Central memory CD4-positive, alpha-beta T cell (primary cell): ENCODE results near the gene KIAA0232.
"Not testable (repeated sequence)": the region's sequence is repeated elsewhere in the genome, so short reads cannot be mapped to it uniquely, and the experiment has no call there.

Experiments
- DNase-seq: peaks from one replicate; pipeline ENCODE4 v3.0.0; 2022

KIAA0232 gene

DNA sequence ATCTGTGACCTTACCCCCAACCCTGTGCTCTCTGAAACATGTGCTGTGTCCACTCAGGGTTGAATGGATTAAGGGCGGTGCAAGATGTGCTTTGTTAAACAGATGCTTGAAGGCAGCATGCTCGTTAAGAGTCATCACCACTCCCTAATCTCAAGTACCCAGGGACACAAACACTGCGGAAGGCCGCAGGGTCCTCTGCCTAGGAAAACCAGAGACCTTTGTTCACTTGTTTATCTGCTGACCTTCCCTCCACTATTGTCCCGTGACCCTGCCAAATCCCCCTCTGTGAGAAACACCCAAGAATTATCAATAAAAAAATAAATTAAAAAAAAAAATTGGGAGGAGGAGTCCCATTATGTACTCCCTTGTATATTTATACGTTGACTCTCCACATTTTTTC lies 26.2 kb upstream of the KIAA0232 start:
- DNase-seq, result not testable (repeated sequence)

GRCh38 chr4:6758728-6759127 lies 23.8 kb upstream of the KIAA0232 start:
- no peak for DNase-seq

GRCh38 chr4:6760865-6761264 lies 21.7 kb upstream of the KIAA0232 start:
- no peak for DNase-seq

DNA sequence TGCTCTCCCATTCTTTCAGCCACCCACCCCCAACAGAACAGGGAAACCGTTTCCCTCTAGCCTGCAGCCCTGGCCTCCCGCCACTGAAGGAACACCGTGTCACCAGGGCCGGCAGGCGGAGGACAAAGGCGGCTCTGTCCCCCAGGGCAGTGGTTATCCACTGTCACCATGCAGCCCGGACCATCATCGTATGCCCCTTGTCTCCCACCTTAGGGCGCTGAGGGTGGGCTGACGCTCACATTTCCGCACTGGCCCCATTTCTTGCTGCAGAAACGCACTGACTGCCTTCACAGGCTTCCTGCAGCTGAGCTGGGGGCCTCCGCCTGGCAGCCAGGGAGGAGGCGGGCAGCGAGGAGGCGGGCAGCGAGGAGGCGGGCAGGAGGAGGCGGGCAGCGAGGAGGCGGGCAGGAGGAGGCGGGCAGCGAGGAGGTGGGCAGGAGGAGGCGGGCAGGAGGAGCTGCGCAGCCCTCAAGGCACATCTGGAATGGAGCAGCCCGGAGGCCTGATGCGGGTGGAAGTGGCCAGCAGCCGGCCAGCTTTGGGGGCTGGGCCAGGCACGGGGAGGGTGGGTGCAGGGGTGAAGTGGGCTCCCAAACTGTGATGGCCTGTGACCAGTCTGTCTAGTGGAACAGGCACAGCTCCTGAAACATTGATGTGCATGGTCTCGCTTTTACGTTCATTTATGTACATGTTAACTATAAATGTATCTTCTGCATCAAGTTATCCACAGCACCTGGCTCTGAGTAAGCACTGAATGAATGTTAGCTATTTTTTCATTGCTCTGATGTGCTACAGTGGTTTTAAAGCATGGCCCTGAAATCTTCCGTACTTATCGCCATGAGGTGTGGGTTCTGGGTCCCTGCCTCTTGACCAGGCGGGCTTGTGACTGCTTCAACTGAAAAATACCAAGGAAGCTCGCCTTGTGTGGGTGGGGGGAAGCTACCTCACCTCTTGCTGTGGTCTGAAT lies 20.6 kb upstream of the KIAA0232 start:
- DNase-seq, result no peak

GRCh38 chr4:6763330-6763851 lies 19.1 kb upstream of the KIAA0232 start:
- no peak for DNase-seq

DNA sequence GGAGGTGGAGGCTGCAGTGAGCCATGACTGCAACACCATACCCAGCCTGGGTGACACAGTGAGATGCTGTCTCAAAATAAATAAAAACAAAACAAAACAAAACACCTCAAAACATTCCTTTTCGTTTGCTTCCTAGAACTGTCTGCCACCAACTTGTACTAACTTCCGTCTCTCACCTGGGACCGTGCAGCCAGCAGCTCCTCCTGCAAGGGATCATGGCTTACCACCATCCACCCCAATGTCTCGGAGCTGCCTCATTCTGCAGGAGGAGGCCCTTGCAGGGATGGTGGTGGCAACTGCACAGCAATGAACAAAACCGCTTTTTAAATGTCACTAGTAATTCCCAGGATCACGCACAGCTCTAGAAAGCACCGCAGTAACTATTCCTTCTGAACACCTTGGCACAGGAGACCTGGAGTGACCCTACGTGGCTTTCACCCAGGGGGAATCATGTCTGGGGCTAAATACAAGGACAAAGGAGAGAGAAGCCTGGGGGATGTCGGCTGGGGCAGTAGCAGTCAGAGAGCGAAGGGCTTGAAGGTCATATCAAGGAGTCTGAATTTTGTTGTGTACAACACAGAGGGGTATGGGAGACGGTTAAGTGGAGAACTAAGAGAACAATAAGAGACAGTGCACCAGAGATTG lies 17.4 kb upstream of the KIAA0232 start:
- no peak for DNase-seq

DNA sequence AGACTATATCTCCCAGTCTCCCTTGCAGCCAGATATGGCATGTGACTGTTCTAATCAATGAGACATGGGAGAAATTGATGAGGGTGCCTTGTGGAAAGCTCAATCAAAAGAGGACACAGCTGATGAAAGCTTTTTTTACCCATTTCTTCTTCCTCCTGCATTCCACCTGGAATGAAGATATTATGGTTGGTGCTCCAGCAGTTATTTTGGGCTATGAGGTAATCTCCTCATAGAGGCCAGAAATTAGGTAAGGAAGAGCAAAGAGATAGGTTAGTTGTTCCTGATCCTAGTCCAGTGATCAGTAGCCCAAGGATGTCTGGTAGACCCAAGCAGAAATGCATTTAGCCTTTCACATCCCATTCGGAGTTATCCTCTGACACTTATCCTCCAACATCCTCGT lies 16.8 kb upstream of the KIAA0232 start:
- no peak for DNase-seq

DNA sequence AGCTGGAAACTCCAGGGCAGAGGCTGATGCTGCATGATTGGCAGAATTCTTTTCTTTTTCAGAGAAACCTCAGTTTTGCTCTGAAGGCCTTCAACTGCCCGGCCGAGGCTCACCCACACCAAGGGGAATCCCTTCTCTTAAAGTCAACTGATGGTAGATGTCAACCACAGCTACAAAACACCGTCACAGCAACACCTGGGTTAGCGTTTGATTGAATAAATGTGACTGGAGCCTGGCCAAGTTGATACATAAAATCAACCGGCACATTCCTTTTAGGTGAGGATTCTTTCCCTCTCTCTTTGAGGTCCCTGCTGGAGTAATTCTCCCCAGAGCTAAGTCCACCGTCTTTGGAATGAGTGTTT lies 15.2 kb upstream of the KIAA0232 start:
- DNase-seq, result no peak

DNA sequence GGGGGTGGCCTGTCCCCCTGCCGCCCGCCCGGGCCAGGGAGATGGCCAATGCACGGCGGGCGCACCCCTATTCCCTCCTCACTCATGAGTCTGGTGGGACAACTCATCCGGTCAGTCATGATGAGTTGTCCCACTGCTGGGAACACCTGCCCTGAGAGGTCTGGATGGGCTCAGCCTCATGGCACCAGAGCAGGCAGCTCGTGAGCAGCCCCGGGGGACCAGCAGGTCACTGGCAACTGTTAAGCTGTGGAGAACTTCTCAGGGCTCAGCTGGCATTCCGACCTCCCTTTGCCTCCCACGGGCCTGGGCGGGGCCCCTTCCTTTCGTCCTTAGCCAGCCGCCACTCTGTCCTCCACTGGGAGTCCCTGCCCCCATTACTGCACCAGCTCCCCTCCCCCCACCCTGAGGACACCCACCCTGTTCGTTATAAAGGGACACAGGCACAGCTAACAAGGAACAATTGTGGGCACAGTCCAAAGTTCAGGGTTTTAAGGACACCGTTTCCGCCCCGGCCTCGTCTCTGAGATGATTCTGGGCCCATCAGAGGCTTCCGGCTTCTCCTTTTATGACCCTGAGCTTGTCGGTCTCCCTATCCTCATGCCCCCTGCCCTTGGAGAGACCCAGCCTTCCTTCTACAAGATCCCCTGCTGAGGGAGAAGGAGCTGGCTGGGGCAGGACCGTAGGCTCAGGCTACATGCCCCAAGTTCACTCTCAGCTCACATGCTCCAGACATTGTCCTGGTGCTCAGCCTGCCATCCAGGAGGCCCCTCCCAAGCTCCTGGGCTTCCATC lies 14.6 kb upstream of the KIAA0232 start:
- DNase-seq, result no peak

- DNase-seq, result no peak
Observed at GRCh38 chr4:6768539-6768905, 14.0 kb upstream of the KIAA0232 start.

- no peak for DNase-seq
Observed at GRCh38 chr4:6769233-6769988, 13.1 kb upstream of the KIAA0232 start.

GRCh38 chr4:6769989-6770420 lies 12.5 kb upstream of the KIAA0232 start:
- no peak for DNase-seq

GRCh38 chr4:6770581-6771228 lies 11.8 kb upstream of the KIAA0232 start:
- no peak for DNase-seq

- DNase-seq, result no peak
Observed at GRCh38 chr4:6771229-6771671, 11.3 kb upstream of the KIAA0232 start.

GRCh38 chr4:6772223-6772928 lies 10.2 kb upstream of the KIAA0232 start:
- DNase-seq, result no peak

- no peak for DNase-seq
Observed at GRCh38 chr4:6773106-6773505, 9.4 kb upstream of the KIAA0232 start.

DNA sequence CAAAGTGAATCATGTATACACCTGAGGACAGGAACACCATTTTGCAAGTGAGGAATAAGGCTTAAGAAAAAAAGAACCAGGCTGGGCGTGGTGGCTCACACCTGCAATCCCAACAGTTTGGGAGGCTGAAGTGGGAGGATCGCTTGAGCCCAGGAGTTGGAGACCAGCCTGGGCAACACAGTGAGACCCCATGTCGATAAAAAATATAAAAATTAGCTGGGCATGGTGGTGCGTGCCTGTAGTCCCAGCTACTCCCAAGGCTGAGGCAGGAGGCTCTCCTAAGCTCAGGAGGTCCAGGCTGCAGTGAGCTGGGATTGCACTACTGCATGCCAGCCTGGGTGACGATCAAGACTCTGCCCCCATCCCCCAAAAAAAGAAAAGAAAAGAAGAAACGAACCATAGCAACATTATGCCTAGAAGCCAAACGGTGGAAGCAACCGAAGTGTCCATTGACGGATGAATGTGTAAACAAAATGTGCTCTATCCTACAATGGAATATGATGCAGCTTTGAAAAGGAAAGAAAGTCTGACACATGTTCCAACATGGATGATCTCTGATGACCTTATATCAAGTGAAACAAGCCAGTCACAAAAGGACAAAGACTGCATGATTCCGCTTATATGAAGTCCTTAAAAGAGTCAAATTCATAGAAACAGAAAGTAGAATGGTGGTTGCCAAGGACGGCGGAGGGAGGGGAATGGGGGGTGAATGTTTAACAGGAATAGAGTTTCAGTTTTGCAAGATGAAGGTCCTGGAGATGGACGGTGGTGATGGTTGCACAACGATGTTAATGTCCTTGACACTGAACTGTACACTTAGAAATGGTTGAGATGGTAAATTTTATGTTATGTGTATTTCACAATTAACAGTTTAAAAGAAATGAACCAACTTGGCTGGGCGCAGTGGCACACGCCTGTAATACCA lies 8.6 kb upstream of the KIAA0232 start:
- DNase-seq, result no peak

DNA sequence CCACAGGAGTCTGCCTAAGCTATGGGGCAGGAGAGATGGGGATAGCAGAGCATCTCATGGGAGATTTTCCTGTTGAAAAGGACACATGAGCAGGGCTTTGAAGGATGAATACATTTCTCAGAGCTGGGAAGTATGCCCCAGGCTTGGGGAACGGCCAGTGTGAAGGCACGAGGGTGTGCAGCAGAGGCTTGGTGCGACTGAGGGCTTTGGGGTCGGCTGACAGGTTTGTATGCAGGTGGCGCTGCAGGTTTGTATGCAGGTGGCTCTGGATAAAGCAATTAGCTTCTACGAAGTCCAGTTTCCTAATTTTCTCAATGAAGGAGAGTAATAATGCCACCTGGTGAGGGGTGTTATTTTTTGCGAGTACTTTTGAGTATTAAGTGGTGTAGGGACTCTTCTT lies 6.8 kb upstream of the KIAA0232 start:
- DNase-seq, result no peak

GRCh38 chr4:6776920-6777635 lies 5.4 kb upstream of the KIAA0232 start:
- no peak for DNase-seq
